HG03097 (cell line): ENCODE measurements around the gene EBPL.
"Not testable (repeated sequence)": the region's sequence is repeated elsewhere in the genome, so short reads cannot be mapped to it uniquely, and the experiment has no call there.

ENCODE experiments used
- ATAC-seq: cut with Tn5 transposase; IDR thresholded peaks from one replicate; pipeline ENCODE4 v1.9.1; 2021; ENCODE audit not compliant: unreplicated experiment, low FRiP score

Gene EBPL

DNA sequence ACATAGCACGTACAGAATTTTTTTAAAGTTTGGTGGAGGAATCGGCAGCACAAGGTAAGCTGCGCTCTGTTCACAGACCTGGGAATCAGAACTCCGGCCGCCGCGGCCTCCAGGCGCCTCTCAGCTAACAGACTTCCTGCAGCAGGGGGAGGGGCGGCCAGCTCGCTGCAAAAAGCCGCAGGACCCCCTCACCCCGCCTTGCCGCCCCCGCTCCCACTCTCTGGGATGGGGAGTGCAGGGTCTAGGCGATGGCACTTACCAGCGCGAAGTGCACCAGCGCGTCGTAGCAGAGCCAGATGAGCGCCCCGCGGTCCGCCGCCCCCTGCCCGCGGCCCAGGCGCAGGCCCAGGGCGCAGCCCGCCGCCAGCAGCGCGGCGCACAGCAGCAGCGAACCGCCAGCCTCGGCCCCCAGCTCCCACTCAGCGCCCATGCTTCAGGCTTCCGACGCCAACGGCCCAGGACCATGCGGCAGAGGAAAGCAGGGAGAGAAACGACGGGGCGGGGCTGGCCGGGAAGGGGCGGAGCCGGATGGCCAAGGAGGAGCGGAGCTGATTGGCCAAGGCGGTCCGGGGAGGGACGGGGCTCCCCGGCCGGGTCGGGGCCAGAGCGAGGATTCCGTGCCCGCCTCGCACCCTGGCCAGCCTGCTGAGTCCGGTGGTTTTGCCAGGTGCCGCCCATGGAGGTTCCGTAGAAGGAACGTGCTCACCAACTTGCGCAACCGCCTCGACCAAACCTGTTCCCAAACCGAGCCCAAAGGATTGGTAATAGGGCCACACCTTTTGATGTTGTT, at the start of gene EBPL:
Gene EBPL, minus strand, starts transcription at position 492 of the 790 bp plus-strand sequence. Its CDS starts 62 bp downstream, at position 430.
- peak; percentile 93 for ATAC-seq

DNA sequence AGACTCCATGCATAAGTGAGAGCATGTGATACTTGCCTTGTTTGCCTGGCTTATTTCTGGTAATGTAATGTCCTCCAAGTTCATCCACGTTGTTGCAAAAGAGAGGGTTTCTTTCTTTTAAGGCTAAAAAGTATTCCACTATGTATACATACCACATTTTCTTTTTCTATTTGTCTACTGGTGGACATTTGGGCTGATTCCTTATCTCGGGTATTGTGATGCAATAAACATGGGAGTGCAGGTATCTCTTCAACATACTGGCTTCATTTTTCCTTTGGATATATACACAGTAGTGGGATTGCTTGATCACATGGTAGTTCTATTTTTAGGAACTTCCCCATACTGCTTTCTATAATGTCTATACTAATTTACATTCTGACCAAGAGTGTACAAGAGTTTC, 49.6 kb upstream of the EBPL start:
- no peak for ATAC-seq

DNA sequence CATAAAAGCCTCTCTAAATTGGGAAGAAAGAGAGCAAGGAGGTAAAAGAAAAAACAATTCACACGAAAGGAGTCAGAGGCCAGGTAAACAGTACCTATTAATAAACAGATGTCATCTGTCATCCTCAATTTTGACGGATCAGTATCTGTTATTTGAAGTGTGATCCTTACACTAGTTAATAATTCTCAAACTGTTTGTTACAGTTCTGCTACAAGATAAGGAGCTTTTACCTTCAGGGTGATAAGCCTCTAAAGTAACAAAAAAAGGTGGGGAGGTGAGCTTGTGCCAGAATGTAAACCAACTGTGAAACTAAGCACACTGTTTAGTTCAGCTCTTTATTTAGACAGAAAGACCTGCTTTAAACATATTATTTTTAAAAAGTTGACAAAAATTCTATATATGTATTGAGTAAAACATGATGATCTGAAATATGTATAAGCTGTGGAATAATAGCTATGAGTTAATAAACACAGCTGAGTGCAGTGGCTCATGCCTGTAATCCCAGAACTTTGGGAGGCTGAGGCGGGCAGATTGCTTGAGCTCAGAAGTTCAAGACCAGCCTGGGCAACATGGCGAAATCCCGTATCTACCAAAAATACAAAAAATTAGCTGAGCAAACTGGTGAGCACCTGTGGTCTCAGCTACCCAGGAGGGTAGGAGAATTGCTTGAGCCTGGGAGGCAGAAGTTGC, 48.4 kb upstream of the EBPL start:
- ATAC-seq: no peak

DNA sequence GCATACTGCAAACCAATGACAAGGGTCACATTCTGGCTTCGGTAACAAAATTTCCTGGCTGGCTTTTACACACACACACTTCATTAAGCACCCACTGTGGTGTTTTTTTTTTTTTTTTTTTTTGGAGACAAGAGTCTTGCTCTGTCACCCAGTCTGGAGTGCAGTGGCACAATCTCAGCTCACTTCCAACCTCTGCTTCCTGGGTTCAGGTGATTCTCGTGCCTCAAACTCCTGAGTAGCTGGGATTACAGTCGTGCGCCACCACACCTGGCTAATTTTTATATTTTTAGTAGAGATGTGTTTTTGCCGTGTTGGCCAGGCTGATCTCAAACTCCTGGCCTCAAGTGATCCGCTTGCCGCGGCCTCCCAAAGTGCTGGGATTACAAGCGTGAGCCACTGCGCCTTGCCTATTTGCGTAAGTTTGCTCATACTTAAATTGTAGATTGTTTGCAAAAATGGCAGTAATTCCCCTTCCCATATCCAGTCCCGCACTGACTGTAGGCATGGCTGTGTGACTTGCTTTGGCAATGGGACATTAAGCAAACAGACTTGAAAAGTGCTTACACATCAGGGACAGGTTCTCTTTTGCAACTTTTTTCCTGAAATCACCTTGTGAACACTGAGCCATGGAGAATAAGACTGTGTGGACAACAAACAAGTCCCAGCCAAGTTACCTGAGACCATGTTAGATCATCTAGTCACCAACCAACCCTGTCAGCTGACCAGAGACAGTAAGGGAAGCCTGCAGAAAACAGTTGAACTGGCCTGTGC, 42.1 kb upstream of the EBPL start:
- ATAC-seq: no peak

DNA sequence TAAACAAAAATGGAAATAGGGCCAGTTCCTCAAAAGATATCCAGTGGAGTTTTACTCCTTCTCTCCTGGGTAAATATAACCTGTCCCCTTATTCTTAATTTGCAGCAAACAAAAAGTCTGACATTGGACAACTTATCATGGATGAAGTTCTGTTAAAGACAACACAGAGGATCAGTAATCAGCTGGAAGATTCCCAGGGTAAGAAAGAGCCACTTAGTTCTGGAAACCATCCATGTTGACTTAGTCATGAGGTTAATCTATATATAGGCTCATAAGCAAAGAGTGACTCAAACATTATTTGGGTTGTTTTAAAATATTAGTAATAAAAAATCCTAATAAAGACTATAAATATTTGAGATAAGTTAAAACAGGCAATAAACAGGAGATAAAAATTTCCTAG, 40.5 kb upstream of the EBPL start:
- ATAC-seq: no peak

DNA sequence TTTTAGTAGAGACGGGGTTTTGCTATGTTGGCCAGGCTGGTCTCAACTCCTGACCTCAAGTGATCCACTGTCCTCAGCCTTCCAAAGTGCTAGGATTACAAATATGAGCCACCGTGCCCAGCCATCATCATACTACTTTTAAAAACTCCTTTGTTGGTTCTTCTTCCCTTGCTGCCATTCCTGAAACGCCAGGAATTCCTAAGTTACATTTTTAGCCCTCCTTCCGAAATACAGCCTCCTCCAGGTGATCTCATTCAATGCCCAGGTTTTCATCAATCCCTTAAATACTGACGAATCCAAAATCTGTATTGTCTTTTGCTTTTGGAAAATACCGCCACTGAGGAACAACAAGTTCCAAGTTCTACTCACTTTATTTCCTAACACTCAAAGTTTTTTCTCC, 25.3 kb upstream of the EBPL start:
- no peak for ATAC-seq

DNA sequence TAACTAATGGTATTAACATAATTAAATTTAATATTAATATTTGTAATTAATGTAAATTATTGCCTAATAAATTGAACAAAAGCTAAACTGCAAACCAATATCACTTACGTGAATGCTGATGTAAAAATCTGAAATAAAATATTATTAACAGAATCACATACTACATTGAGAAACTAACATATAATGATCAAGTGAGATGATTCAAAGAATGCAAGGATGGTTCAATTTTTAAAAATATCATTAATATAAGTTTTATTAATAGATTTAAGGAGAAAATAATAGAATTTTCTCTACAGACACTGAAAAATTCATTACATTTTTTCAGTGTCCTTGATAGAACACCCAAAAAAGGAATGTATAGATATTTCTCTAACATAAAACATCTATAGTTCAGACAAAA, 23.5 kb upstream of the EBPL start:
- no peak for ATAC-seq

DNA sequence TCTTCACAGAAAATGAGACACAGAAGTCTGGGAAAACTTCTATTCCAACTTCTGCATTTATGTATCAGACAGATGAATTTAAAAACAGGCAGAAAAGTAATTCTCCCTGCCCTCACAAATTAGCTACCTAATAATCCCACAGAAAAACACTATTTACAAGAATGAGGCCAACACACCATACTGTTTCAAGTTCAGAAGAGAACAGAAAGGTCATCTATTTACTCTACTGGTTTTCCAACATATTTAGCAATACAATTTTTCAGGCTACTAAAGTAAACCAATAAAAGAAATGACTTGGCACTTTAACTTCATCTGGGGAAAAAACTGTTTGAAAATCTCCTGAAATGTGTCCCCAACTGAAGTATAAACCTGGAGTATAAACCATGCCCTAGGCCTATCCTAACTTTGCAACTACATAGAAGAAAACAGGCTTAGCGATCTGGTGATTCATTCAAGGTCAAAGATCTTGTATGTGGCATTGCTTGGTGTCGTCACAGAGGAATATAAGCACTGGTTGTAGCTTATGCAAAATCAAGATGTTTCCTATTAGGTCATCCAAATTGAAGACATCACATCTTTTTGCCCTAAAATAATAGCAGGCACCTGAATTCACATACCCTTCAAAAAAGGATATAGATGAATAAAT, 20.1 kb upstream of the EBPL start:
- no peak for ATAC-seq

DNA sequence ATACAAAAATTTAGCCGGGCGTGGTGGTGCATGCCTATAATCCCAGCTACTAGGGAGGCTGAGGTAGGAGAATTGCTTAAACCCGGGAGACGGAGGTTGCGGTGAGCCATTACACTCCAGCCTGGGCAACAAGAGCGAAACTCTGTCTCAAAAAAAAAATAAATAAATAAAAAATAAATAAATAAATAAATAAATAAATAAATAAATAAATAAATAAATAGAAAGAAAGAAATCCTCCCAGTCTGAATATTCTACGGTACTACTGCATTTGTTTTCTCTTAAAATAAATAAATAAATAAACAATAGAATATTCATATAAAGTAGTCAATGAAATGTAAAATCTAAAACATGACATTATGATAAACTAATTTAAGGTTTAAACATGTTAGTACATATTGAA, 13.0 kb upstream of the EBPL start:
- ATAC-seq: not testable (repeated sequence)

DNA sequence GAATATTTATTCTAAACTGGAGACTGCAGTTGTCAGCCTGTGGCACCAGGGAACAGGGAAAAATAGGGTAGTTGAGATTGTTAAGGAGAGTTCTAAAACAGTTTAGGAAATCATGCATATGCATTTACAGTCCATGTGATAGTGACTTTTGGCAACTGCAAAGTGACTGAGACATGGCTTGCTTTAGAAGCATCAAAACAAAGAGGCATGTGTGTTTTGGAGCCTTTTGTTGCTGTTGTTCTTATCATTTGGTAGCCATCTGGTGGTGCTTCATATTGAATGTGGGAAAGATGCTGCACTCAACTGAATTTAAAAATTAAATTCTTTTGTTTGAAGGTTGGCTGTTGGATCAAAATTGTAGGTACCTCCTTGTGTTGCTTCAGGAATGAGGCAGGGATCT, 10.2 kb upstream of the EBPL start:
- no peak for ATAC-seq

DNA sequence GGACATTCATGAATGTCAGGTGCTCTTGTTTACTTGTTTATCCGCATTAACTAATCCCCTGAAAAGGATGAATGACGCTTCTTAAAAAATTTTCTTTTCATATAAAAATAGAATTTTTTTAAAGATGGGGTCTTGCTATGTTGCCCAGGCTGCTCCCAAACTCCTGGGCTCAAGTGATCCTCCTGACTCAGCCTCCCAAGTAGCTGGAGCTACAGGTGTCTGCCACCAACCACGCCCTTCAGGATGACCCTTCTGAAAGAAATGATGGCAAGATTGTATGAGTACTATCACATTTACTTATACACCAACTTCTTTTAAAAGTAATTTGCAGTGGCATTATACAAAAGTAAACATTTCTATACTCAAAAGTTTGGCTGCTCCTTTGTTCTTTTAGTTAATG, 6.2 kb upstream of the EBPL start:
- ATAC-seq: no peak

DNA sequence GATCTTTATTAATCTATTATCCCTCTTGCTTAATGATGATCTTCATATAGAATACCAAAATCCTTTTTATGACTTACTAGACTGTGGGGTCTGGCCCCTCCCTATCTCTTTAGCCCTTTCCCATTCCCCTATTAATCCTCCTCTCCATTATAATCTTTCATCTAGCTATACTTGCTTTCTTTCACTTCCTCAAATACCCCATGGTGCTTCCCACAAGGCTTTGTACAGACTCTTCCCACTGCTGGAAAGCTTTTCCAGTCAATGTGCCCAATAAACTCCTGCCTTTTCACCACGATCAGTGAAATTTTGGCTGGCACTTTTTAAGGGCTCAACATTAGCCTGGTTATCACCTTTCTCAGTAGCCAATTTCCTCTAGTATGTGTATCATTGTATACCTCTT, 3.2 kb upstream of the EBPL start:
- no peak for ATAC-seq

DNA sequence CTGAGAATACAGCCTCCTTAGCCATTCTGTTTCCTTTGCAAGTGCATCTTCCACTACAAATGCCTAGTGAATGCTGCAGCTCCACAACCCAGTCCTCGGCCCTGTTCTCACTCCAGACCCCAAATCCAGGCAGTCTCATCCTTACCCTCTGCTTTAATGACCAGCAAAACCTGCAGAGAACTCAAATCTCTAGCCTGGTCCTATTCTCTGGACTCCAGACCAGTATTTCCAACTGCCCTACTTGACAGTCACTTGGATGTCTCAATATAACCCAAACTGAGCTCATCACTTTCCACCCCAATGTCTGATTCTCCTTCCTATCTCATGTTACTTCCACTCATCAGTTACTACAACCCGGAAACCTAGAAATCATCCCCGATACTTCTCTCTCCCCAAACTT, 2.6 kb upstream of the EBPL start:
- ATAC-seq: no peak

DNA sequence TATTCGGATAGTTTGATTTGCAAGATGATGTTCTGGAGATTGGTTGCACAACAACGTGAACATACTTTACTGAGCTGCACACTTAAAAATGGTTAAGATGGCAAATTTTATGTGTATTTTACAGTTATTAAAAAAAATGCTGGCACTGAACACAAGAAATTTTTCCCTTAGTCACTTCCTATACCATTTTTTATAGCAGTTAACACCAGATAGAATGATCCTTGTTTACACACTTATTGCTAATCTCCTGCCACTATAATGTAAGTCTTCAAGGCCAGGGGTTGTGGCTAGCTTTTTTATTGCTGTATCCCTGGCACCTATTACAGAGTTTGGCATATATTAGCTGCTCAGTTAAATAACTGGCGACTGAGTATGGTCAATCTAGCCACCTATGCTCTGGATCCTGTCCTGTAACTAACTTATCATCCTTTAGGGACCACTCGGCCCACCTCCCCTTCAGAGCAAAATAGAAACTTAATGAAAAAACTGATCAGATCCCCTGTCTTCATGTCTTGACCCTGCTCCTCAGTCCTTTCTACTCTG, 2.0 kb upstream of the EBPL start:
- no peak for ATAC-seq

DNA sequence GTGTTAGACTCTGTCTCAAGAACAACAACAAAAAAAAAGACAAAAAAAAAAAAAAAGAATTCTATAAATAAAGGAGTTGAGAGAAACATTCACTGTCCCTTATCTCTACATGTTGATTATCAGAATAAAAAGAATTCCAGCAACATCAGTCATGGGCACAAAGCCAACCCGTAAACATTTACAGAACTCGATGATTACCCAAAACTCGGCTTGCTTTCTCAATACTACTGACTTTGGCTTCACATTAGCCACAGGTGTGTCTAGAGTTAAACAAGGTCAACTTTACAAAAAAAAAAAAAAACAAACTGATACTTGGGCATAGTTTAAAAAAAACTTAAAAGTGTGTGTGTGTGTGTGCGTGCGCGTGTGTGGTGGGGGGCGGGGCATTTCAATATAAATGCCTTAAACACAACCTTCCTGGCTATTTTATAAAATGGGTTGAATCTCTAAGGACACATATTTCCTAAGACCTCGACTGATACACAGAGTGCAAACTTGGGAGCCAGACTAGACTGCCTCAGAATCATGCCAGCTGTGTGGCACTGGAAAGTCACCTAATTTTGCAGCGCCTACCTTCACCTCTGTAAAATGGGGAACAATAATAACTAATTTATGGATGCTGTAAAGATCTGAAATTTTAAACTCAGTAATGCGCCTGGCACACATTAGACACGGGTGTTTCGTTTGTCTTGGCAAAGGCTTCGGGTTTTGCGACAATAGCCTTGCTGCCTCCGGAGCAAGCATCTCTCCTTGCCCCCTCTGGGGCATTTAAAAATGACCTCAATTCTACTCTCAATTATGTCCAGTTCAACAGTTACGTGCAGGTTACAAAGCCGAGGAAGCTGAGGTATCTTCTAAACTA, 922 bp downstream of the EBPL start:
- ATAC-seq: peak; percentile 29

DNA sequence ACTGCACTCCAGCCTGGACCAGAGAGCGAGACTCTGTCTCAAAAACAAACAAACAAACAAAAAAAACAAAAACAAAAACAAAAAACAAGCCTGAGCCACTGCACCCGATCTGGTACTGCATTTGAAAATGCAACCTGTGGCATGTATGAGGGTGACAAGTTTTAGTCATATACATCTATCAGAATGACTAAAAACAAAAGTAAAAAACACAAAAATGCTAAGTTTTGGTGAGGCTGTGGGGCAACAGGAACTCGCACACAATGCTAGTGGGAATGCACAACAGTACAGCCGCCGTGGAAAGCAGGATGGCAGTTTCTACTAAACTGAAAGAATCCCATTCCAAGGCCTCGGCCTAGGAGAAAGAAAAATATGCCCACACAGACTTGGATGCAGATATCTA, 7.8 kb downstream of the EBPL start:
- no peak for ATAC-seq

DNA sequence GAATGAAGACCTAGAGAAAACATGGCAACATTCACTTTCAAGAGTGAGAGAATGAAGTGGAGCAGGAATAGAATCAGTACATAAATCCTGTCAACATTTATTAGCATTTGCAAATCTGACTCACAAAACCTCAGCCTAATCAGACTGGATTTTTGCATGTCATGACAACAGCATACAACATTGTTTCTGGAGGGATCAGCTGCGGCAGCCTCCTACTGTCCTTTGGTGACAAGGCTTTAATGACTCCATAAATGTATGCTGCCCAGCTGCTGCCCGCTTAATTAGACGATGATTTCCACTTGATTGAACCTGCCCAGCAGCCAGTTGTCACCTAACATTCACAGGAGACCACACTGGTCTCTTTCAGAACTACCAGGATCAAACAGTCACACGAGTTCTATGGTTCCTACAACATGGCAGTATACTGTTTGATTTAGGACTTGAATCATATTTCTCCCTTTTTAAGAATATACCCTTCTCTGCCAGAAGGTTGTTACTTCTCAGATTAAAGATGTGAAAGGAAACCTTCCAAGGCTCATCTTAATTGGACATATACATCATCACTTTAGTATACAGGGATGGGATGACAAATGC, 9.3 kb downstream of the EBPL start:
- ATAC-seq: no peak

DNA sequence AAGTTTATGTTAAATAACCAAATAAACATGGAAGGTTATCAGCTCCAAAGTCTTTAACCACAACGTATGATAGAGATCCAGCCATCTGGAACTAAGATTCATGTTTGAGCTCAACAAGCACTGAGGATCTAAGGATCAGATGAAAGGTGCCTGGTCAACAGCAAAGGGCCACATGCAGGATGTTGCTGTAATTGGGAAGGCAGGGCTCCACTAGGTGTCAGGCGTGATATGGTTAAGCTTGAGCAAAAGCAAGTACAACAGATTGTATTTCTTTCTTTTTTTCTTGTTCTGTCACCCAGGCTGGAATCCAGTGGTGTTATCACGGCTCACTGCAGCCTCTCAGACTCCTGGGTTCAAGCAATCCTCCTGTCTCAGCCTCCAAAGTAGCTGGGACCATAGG, 12.0 kb downstream of the EBPL start:
- no peak for ATAC-seq

DNA sequence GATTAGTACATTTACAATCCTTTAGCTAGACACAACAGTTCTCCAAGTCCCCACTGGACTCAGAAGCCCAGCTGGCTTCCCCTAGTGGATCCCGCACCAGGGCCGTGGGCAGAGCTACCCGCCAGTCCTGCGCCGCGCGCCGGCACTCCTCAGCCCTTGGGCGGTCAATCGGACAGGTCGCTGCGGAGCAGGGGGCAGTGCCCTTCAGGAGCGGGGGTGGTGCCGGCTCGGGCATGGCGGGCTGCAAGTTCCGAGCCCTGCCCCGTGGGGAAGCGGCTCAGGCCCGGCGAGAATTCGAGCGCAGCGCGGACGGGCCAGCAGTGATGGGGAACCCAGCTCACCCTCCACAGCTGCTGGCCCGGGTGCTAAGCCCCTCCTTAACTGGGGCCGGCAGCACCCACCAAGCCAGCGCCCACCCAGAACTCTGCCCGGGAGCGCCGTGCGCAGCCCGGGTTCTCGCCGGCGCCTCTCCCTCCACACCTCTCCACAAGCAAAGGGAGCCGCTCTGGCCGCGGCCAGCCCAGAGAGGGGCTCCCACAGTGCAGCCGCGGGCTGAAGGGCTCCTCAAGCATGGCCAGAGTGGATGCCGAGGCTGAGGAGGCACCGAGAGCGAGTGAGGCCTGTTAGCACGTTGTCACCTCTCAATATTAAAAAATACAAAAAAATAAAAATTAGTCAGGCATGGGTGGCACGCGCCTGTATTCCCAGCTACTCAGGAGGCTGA, 12.9 kb downstream of the EBPL start:
- ATAC-seq: no peak
